Measurements from ENCODE around the gene PRAME.
"Not testable (repeated sequence)": the region's sequence is repeated elsewhere in the genome, so short reads cannot be mapped to it uniquely, and the experiment has no call there.

PRAME gene

DNA sequence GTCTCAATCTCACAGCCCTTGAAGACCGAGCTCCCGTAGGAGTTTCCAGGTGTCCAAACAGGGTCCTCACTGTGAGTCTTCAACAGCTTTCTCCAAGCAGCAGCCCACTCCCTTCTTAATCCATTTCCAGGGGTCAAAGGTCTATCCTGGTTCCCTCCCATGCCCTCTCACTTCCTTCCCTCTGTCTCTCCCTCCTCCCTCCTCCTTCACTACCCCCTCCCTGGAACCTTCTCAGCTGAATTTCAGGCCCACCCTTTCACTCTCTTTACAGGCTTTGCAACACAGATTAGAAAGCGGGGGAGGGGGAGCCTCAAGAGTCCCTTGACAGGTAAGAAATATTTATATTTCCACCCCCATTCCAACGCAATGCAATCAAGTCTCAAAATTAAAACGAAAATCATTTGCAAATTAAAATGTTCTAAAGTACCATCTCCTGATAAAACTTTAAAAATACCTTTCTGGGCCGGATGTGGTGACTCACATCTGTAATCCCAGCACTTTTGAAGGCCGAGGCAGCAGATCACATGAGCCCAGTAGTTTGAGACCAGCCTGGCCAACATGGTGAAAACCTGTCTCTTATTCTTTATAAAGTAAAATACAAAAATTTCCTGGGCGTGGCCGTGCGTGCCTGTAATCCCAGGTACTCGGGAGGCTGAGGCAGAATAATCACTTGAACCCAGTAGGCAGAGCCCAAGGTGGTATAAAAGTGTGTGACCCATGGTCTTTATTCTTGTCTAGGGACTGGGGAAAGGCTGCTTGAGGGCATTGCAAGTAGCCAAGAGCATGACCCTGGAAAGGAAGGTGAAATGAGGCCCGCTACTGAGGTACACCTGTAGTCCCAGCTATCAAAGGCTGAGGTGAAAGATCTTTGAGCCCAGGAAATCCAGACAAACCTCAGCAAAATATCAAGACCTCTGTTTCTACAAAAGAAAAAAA, 38.1 kb downstream of the PRAME start:
- no peak for FAIRE-seq

DNA sequence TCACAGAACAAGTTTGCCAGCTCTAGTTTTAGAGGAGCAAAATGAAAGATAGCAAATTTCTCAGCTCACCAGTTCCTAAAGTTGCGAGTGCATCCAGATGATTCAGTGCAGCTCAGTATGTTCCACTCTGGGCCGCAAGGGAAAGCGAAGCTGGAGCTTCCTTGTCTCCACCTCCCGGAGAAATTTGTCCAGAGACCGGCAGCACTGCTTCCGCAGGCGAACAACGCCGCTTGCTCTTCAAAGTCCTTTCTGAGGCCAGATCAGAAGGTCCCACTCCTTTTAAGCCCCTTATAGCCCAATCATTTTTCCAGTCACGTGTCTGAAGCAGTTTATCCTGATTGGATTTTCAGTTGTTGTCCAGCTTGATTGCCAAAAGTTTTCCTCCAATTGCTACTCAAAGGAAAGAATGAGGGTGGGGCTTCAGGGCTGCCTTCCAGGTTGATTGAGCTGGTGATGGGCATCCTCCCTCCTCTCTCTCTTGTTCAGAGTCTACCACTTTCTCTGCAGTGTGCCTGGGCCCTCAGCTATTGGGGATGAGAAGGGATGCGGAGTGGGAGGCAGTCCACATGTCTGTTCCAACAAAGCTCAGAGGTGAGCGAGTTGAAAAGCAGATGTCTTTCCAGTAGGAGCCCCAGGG, 38.9 kb downstream of the PRAME start, which contains the start of gene ZNF280A:
TSS of gene ZNF280A (minus strand) at position 251 of the 637 bp plus-strand sequence. CDS start 4,640 bp downstream, outside the sequence.
- no peak for FAIRE-seq

DNA sequence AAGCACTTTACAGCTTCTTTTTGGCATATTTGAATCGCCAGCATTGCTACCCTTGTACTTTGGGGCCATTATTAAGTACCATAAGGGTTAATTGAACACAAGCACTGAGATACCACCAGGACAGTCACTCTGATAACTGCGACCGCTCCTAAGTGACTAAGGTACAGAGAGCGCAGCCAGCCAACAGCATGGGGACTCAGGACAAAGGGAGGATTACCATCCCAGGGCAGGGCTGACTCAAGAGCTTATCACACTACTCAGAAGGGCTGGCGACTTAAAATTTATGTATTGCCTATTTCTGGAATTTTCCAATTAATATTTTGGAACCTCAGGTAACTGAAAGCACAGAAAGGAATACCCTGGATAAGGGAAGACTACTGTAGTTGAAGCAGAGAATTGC, 39.5 kb downstream of the PRAME start:
- no peak for FAIRE-seq

DNA sequence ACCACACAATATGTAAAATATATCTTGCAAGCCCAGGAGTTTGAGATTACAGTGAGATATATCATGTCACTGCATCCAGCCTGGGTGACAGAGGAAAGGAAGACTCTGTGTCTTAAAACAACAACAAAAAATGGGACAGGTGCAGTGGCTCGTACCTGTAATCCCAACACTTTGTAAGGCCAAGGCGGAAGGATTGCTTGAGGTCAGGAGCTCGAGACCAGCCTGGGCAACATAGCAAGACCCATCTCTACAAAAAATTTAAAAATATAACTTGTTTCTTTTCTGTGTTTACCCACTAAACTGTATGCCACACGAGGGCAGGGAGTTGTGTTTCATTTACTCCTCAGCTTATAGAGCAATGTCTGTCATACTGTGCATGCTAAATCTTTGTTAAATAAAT, 42.1 kb downstream of the PRAME start:
- no peak for FAIRE-seq

DNA sequence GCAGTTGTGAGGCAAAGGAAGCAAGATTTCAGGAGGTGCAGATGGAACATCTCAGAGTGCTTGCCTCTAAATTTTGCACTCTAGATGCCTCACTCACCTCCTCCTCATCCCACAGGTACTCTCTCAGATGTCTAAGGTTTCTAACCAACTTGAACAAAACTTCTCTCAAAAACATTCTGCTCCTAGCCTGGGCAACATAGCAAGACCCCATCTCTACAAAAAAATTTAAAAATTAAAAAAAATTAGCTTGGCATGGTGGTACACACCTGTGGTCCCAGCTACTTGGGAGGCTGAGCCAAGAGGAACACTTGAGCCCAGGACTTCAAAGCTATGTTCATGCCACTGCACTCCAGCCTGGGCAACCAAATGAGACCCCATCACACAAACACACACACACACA, 43.2 kb downstream of the PRAME start:
- no peak for FAIRE-seq

DNA sequence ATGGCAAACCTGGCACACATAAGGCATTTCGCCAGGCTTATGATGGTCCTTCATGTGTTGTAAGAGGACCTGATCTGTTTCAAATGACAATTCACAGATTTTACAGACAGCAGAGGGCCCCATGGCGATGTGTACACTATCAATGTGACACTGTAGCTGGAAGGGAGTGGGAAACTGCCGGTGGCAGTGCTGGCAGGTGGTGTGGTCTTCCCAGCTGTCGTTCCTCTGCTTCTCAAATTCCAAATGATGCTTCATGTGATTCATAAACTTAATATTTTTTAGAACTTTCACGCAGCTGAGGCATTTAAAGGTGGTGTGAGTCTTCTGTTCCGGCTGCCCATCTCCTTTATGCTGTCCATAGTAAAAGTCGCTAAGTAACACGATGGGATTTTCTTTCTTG, 44.6 kb downstream of the PRAME start:
- not testable (repeated sequence) for FAIRE-seq

DNA sequence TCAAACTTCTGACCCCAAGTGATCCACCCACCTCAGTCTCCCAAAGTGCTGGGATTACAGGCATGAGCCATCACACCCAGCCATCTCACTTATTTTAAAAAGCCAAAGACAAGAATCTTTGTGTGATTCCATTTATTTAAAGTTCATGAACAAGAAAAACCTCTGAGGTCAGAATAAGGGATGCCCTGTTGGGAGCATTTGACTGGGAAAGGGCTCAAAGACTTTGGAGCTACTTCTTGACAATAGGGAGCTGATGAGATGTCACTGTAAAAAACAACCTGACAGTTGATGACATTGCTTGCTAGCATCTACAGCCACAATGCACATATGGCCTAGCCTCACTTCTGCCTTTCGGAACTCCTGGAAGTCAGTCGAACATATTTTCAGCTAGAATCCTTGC, 45.4 kb downstream of the PRAME start:
- no peak for FAIRE-seq

DNA sequence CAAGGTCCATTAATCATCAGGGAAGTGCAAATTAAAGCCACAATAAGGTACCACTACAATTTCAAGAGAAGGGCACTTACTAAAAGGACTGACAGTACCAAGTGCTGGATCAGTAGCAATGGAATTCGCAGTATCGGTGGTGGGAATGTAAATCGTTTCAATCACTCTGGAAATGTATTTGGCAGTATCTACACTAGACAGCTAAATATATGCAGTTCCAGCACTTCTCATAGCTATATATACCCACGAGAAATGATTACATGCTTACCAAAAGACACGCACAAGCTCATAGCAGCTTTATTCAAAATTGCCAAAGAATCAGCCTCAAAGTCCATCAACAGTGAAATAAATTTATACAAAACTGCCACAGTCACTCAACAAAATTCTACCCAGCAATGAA, 46.1 kb downstream of the PRAME start:
- FAIRE-seq: no peak

DNA sequence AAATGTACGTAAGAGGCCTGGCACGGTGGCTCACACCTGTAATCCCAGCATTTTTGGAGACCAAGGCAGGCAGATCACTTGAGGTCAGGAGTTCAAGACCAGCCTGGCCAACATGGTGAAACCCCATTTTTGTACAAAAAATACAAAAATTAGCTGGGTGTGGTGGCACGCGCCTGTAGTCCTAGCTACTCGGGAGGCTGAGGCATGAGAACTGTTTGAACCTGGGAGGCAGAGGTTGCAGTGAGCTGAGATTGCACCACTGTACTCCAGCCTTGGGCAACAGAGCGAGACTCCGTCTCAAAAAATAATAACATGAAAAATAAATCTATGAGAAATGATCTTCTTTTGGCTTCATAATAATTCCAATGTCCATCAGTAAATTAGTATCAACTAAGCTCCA, 48.2 kb downstream of the PRAME start:
- FAIRE-seq: not testable (repeated sequence)

DNA sequence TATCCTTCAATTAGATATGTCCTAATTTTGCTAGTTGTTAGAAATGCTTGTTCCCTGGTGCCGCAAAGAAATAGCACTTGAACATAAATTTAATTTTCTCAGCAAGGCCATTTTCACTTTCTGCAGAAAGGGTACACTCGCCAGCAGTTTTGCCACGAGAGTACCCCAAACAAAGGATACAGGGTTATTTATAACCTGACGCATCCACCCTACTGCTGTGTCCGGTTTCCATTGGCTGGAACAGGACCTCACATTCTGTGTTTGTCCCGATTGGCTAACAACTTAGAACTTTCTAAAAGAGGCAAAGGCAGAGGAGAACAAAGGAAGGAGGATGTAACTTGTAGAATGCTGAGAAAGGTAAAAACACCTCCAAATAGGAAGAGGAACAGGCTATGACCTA, 49.2 kb downstream of the PRAME start:
- not testable (repeated sequence) for FAIRE-seq

DNA sequence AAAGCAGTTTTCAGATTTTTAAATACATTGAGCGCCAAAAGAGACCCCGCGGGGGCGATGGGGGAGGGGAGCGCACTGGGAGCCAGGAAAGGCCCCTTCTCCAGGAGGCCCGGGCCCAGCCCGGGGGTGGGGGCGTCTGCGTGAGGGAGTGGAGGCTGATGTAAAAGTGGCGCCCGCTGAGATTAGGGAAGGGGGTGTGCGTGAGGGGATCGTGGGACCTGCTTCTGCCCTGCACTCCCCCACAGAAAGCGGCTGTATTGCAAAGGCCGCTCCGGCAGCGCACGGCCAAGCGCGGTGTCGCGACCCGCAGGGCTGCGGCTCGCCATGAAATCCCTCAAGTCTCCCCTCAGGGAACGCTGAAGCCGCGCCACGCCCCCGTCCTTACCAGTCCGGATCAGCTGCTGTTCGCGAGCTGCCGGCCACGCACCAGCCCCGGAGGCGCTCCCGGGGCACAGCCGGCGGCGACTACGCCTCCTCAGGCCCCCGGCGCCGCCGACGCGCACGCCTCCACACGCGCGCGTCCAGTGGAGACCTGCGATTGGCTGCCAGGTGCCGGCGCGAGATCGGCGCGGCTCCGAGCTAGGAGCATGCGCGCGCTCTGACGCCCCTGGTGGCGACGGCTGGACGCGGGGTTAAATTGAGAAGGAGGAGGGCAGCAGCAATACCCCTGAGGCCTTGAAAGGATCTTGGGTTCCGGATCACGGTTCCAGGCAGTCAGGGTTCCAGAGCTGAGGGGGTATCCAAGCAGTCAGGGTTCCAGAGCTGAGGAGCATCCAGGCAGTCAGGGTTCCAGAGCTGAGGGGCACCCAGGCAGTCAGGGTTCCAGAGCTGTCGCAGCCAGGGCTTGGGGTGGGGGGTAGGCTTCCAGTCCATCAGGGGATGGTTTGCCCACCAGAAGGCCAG, 50.5 kb downstream of the PRAME start, which contains the start of gene ZNF280B:
TSS of gene ZNF280B (minus strand) at position 469 of the 903 bp plus-strand sequence. CDS start 19,344 bp downstream, outside the sequence.
- no peak for FAIRE-seq

DNA sequence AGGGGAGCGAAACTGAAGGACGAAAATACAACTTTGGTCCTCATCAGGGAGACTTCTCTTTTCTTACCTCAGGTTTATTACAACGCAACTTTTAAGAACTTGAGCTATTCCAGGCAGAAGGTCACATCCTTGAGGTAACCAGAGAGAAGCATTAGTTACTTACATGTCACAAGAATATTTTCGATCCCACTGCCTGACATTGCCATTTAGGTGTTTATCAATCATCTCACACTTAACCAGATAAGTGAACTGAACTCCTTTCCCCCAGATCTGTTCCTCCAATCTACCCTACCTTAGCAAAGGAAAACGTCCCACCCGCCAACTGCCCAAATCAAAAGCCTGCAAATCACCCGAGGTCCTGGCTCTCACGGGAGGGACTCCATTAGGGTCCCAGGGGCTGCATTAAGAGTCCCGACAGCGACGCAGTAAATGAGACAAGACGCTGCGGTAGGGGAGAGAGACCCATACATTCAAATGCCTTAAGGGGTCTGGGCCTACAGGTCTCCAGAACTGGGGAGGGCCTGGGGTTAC, 51.3 kb downstream of the PRAME start:
- no peak for FAIRE-seq

DNA sequence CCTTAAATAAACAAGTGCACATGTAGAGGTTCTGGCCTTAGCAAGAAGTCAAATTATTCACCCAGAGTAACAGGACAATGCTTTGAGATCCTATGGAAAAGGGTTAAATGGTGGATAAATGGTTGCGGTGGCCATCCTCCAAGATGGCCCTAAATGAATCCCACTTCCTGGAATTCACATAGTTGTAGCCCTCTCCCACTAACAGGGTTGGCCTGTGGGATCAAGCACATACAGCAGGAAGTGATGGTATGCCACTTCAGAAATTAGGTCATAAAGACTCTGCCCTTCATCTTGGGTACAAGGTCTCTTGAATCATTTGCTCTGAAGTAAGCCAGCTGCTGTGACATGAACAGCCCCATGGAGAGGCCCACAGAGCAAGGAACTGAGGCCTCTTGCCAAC, 52.3 kb downstream of the PRAME start:
- FAIRE-seq: no peak

DNA sequence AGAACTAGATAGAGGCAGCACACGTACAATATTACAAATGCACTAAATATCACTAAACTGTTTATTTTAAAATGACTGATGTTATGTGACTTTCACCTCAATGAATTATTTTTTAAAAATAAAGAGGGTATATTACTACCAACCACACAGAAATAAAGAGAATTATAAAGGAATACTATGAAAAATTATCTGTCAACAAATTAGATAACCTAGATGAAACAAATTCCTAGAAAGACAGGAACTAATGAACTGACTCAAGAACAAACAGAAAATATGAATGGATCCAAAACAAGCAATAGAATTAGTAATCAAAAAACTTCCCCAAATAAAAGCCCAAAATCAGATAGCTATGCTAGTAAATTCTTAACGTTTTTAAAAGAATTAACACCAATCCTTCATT, 60.8 kb downstream of the PRAME start:
- FAIRE-seq: no peak
